HepG2 (cell line): ENCODE results near the gene FOXD3. TPM values are rescaled to one million over a fixed set of nuclear protein-coding genes. Genes with fewer than 3 reads are reported as not detected.

ENCODE experiments used
- ATAC-seq: fragments of 200-7000 bp; cut with Tn5 transposase; 3 replicates; pipeline ENCODE4 v1.9.1; 2020; ENCODE audit warnings: mild to moderate bottlenecking, moderate library complexity
- BruUV-seq: library from RNA; stranded (reverse); fragments of 400-500 nt; replicated peaks from 2 replicates; lab custom pipeline; 2021; lab: Mats Ljungman, UMichigan
- CTCF ChIA-PET: fragments of 300-600 bp; formaldehyde crosslinking; extraction: SDS; loops from one replicate; lab custom pipeline; 2021; ENCODE audit warnings: low total read pairs, inconsistent platforms, low intra/inter-chr PET ratio; lab: Yijun Ruan, JAX
- POLR2A ChIA-PET: fragments of 350-600 bp; sonication (Branson Sonifier 250); formaldehyde crosslinking; loops from one replicate; lab custom pipeline; 2020; ENCODE audit warnings: antibody characterized with exemption, inconsistent platforms; lab: Yijun Ruan, JAX
- DNase-seq: peaks from one replicate; pipeline ENCODE4 v3.0.0-alpha.2; 2015; ENCODE audit warnings: low spot score
- FAIRE-seq: peaks from 3 replicates; lab custom pipeline; 2011; peaks lifted over from hg19 to GRCh38; lab: Jason Lieb, UNC
- H2AFZ ChIP-seq: one replicate; pipeline ENCODE4 v1.6.1; 2011; ENCODE audit warnings: low read length, inconsistent platforms
- H3K27ac ChIP-seq: fragments of 300-600 bp; 3 replicates; pipeline ENCODE4 v1.8.0; 2011; ENCODE audit warnings: mixed run types, mild to moderate bottlenecking, mixed read lengths, low read length, inconsistent platforms; ENCODE audit not compliant: insufficient read depth; ENCODE audit errors: extremely low read length
- H3K27me3 ChIP-seq, 2 experiments: fragments of 200-600 bp in 1 of 2; 2 replicates in 1 of 2; 3 replicates in 1 of 2; pipeline versions ENCODE4 v1.6.0 to v1.8.0; 2011; ENCODE audit warnings: low read length in 2 of 2, mild to moderate bottlenecking in 2 of 2, moderate library complexity in 2 of 2, inconsistent platforms in 1 of 2; ENCODE audit not compliant: insufficient read depth in 2 of 2, control insufficient read depth in 1 of 2
- H3K36me3 ChIP-seq, 2 experiments: fragments of 200-600 bp in 1 of 2; replicated peaks in 1 of 2; 2 replicates in 1 of 2; 3 replicates in 1 of 2; pipeline versions ENCODE4 v1.5.1 to v1.8.0; 2011; ENCODE audit warnings: low read length in 2 of 2, inconsistent platforms in 1 of 2; ENCODE audit not compliant: insufficient read depth in 2 of 2, control insufficient read depth in 1 of 2
- H3K4me1 ChIP-seq: 2 replicates; pipeline ENCODE4 v1.5.1; 2012; ENCODE audit warnings: low read length, inconsistent platforms; ENCODE audit not compliant: insufficient read depth
- H3K4me2 ChIP-seq: 2 replicates; pipeline ENCODE4 v1.6.0; 2011; ENCODE audit warnings: low read depth, low read length, inconsistent platforms
- H3K4me3 ChIP-seq, 3 experiments: fragments of 200-600 bp in 1 of 3; sonication (generic), shearing (Covaris generic) in 1 of 3; replicated peaks in 1 of 3; 2 replicates each; pipeline ENCODE4 v1.5.1; 2011 to 2016; ENCODE audit warnings: low read length in 3 of 3, inconsistent platforms in 2 of 3, low read depth in 2 of 3, mild to moderate bottlenecking in 2 of 3, control low read depth in 1 of 3, mixed read lengths in 1 of 3; ENCODE audit not compliant: insufficient read depth in 1 of 3
- H3K79me2 ChIP-seq: one replicate; pipeline ENCODE4 v1.6.1; 2011; ENCODE audit warnings: low read length, inconsistent platforms; ENCODE audit not compliant: insufficient read depth
- H3K9ac ChIP-seq: 2 replicates; pipeline ENCODE4 v1.6.0; 2011; ENCODE audit warnings: mild to moderate bottlenecking, low read depth, low read length, inconsistent platforms; ENCODE audit not compliant: insufficient read depth
- H3K9me3 ChIP-seq: 2 replicates; pipeline ENCODE4 v1.5.1; 2012; ENCODE audit warnings: mild to moderate bottlenecking, low read length
- H4K20me1 ChIP-seq: 2 replicates; pipeline ENCODE4 v1.6.0; 2011; ENCODE audit warnings: inconsistent platforms, mild to moderate bottlenecking, low read length, moderate library complexity; ENCODE audit not compliant: insufficient read depth
- HOXA7 ChIP-seq: sonication (generic); formaldehyde crosslinking; IDR thresholded peaks from 2 replicates; pipeline ENCODE4 v1.8.1; 2022; ENCODE audit warnings: mild to moderate bottlenecking, missing genetic modification reagents, moderate library complexity
- KDM1A ChIP-seq: IDR thresholded peaks from 2 replicates; pipeline ENCODE4 v1.6.1; 2016; ENCODE audit warnings: missing compliant biosample characterization
- TSC22D2 ChIP-seq: sonication (generic); formaldehyde crosslinking; IDR thresholded peaks from 2 replicates; pipeline ENCODE4 v1.5.1; 2020; ENCODE audit warnings: missing genetic modification reagents, mild to moderate bottlenecking, borderline replicate concordance
- WGBS: methylation state at CpG from one replicate; pipeline ENCODE4 v1.1.6; 2017; ENCODE audit warnings: low lambda C conversion rate; 5-methylcytosine and 5-hydroxymethylcytosine counted together
- in situ Hi-C: cut with HindIII; loops from 2 replicates; pipeline ENCODE4 v1.10.0; 2017; ENCODE audit warnings: low pct_unique_long_range_greater_than_20kb; ENCODE audit not compliant: extremely low pct_ligation_motif_present
- intact Hi-C: fragments of 100-400 bp; cut with micrococcal nuclease; formaldehyde crosslinking; loops from one replicate; pipeline ENCODE4 v1.10.0; 2022; ENCODE audit not compliant: unreplicated experiment
- polyA plus RNA-seq, 8 experiments: library from polyadenylated mRNA; depleted of rRNA in 3 of 8; stranded (reverse) in 7 of 8; unstranded in 1 of 8; fragments of >200 nt; fragmentation: Illumina TruSeq in 4 of 8; extraction: Trizol in 4 of 8; gene quantifications; 2 replicates each; pipeline versions ENCODE4 v1.2.1 to v1.2.3, GENCODE V29; 2011 to 2016; ENCODE audit warnings: low read depth in 4 of 8, missing spikeins in 1 of 8, mixed read lengths in 1 of 8; ENCODE audit not compliant: insufficient read depth in 1 of 8
- total RNA-seq, 5 experiments: library from RNA; depleted of rRNA; stranded (reverse); fragments of >200 nt; fragmentation: Illumina TruSeq; extraction: Trizol; gene quantifications; 2 replicates each; pipeline ENCODE4 v1.2.3, GENCODE V29; 2016; ENCODE audit warnings: low read depth in 1 of 5
- TF ChIP-seq, protein P1 (sequence below): IDR thresholded peaks from 2 replicates; pipeline ENCODE4 v1.6.1; 2016; ENCODE audit warnings: low read depth, borderline replicate concordance
- TF ChIP-seq, protein P2 (sequence below): IDR thresholded peaks from 2 replicates; pipeline ENCODE4 v1.6.1; 2018; ENCODE audit warnings: missing genetic modification reagents
- TF ChIP-seq, protein P3 (sequence below): sonication (generic); formaldehyde crosslinking; IDR thresholded peaks from 2 replicates; pipeline ENCODE4 v1.4.0; 2020; ENCODE audit warnings: missing genetic modification reagents, mild to moderate bottlenecking, borderline replicate concordance
- TF ChIP-seq, protein P4 (sequence below): sonication (generic); formaldehyde crosslinking; IDR thresholded peaks from 2 replicates; pipeline ENCODE4 v1.4.0; 2020; ENCODE audit warnings: mild to moderate bottlenecking, missing genetic modification reagents, borderline replicate concordance

The FOXD3 gene
- total and polyA plus RNA-seq, 2 of the 13 experiments (the other 11 are each of a cell fraction or from before 2014, with no cell fraction given), result not detected

DNA sequence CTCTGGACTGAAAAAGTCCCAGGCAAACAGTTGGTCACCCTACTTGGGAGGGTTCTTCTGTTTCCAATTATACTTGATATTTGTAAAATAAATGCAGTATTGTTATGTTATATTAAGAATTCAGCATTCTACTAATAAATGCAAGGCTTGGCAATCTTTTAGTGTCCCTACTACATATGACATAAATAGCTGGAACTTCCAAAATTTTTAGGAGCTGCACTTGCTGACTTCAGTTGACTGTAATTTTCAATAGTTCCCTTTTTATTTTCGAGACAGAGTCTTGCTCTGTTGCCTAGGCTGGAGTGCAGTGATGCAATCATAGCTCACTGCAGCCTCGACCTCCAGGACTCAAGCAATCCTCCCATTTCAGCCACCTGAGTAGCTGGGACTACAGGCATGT is 20.0 kb downstream of the FOXD3 start:
- no peaks in the 10 kb centered on the region for H3K79me2 ChIP-seq
- no peaks in the 10 kb centered on the region for H3K9me3 ChIP-seq
- H3K4me2 ChIP-seq, result no peak overlapping the region
- no peak overlapping the region for H3K27ac ChIP-seq
- no peaks in the 10 kb centered on the region for H3K36me3 ChIP-seq
- FAIRE-seq (no peak), ATAC-seq (no peak), DNase-seq (no peak)
- no peak overlapping the region for H3K4me3 ChIP-seq
- 0% methylated on average over 2 of the region's 2 CpGs for WGBS
- intact Hi-C loops (no loop called here), in situ Hi-C loops (no loop called here)
- no peak overlapping the region for H2AFZ ChIP-seq
- no peaks in the 10 kb centered on the region for H3K4me1 ChIP-seq
- no peak for TF ChIP-seq HOXA7 (CRISPR knock-in tag)
- TF ChIP-seq, protein P1, sequence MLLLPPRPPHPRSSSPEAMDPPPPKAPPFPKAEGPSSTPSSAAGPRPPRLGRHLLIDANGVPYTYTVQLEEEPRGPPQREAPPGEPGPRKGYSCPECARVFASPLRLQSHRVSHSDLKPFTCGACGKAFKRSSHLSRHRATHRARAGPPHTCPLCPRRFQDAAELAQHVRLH, result no peak
- TF ChIP-seq, protein P2, sequence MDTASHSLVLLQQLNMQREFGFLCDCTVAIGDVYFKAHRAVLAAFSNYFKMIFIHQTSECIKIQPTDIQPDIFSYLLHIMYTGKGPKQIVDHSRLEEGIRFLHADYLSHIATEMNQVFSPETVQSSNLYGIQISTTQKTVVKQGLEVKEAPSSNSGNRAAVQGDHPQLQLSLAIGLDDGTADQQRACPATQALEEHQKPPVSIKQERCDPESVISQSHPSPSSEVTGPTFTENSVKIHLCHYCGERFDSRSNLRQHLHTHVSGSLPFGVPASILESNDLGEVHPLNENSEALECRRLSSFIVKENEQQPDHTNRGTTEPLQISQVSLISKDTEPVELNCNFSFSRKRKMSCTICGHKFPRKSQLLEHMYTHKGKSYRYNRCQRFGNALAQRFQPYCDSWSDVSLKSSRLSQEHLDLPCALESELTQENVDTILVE (CRISPR knock-in tag), result no peak
- TF ChIP-seq, protein P3, sequence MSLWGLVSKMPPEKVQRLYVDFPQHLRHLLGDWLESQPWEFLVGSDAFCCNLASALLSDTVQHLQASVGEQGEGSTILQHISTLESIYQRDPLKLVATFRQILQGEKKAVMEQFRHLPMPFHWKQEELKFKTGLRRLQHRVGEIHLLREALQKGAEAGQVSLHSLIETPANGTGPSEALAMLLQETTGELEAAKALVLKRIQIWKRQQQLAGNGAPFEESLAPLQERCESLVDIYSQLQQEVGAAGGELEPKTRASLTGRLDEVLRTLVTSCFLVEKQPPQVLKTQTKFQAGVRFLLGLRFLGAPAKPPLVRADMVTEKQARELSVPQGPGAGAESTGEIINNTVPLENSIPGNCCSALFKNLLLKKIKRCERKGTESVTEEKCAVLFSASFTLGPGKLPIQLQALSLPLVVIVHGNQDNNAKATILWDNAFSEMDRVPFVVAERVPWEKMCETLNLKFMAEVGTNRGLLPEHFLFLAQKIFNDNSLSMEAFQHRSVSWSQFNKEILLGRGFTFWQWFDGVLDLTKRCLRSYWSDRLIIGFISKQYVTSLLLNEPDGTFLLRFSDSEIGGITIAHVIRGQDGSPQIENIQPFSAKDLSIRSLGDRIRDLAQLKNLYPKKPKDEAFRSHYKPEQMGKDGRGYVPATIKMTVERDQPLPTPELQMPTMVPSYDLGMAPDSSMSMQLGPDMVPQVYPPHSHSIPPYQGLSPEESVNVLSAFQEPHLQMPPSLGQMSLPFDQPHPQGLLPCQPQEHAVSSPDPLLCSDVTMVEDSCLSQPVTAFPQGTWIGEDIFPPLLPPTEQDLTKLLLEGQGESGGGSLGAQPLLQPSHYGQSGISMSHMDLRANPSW, result no peak
- no peak for TF ChIP-seq KDM1A
- TF ChIP-seq TSC22D2 (CRISPR knock-in tag), result no peak
- TF ChIP-seq, protein P4, sequence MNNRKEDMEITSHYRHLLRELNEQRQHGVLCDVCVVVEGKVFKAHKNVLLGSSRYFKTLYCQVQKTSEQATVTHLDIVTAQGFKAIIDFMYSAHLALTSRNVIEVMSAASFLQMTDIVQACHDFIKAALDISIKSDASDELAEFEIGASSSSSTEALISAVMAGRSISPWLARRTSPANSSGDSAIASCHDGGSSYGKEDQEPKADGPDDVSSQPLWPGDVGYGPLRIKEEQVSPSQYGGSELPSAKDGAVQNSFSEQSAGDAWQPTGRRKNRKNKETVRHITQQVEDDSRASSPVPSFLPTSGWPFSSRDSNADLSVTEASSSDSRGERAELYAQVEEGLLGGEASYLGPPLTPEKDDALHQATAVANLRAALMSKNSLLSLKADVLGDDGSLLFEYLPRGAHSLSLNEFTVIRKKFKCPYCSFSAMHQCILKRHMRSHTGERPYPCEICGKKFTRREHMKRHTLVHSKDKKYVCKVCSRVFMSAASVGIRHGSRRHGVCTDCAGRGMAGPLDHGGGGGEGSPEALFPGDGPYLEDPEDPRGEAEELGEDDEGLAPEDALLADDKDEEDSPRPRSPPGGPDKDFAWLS, result no peak
- no TSS peak for BruUV-seq
- peaks cover 0 to 9% of the 10 kb centered on the region in 2 experiments; a peak in 2 of 5 replicates for H3K27me3 ChIP-seq
- ChIA-PET CTCF (no interaction called here), POLR2A (no interaction called here)
- no peaks in the 10 kb centered on the region for H4K20me1 ChIP-seq
- no peak overlapping the region for H3K9ac ChIP-seq
